HG02884 (cell line): Measurements from ENCODE around the gene OR4A47.
"Not testable (repeated sequence)": the region's sequence is repeated elsewhere in the genome, so short reads cannot be mapped to it uniquely, and the experiment has no call there.

ENCODE experiments used
- ATAC-seq: cut with Tn5 transposase; IDR thresholded peaks from one replicate; pipeline ENCODE4 v1.9.1; 2021; ENCODE audit warnings: mild to moderate bottlenecking, moderate library complexity; ENCODE audit not compliant: unreplicated experiment

OR4A47 gene, protein sequence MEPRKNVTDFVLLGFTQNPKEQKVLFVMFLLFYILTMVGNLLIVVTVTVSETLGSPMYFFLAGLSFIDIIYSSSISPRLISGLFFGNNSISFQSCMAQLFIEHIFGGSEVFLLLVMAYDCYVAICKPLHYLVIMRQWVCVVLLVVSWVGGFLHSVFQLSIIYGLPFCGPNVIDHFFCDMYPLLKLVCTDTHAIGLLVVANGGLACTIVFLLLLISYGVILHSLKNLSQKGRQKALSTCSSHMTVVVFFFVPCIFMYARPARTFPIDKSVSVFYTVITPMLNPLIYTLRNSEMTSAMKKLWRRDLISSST

DNA sequence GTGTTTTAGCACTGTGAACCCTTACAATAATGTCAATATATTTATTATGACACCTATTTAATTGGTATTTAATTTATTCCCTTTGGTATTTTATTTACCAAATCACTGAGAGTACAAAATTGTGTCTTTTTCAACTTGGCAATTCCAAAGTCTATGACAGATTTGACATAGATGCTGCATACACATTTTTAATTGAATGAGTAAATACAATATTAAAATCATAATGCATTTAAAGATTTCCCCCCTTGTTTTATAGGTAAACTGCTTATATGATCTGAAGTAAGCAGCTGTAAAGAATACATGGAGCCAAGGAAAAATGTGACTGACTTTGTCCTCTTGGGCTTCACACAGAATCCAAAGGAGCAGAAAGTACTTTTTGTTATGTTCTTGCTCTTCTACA, at the start of gene OR4A47:
Gene OR4A47, plus strand, starts transcription at position 301 of the 400 bp plus-strand sequence. Its CDS starts 0 bp downstream, at position 301.
- not testable (repeated sequence) for ATAC-seq

DNA sequence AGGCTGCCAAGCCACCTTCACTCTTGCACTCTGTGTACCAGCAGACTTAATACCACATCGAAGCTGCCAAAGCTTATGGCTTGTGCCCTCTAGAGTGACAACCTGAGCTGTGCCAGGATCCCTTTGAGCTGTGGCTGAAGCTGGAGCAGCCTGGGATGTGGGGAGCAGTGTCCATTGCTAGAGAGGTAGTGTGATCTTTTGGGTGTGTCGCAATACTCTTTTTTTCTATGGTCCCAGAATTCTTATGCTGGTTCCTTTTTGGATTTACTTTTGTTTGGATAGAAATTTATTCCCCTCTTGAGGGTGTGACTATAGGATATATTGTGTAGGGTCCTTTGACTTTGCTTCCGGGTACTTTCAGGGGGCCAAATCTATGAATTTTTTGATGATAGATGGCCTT, 32.7 kb upstream of the OR4A47 start:
- ATAC-seq: not testable (repeated sequence)

DNA sequence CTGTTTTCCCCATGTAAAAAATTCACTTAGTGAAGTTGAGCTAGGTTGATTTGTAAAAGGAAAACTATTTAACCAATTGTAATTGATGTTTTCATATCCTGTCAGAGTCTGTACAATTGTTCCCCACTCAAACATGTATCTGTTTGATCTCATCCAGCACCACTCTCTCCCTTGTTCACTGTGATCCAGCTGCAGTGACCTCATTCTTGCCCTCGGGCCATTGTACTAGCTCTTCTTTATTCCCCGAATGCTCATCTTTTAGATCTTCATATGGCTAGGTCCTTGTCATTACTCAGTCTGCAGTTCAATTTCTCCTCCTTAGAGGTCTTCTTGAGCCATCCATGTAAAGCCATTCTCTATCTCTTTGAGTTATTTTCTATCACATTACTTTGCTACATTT, 14.6 kb upstream of the OR4A47 start:
- not testable (repeated sequence) for ATAC-seq

DNA sequence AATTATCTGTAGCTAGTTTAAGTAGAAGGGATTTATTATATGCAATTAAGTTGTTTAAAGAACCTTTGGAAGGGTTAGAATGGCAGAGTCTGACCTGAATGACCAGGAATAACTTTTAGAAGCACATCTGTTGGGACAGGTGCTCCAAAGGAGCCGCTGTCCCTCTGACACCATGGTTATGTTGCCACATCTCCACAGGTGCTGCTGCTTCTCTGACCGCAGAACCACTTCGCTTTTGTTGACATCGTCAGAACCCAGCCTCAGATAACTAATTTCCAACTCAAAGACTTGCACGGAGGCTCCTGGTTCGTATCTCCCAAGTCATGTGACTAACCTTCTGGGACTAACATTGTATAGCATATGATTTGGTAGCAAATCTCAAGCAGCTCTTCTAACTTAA, 13.9 kb upstream of the OR4A47 start:
- ATAC-seq: not testable (repeated sequence)

DNA sequence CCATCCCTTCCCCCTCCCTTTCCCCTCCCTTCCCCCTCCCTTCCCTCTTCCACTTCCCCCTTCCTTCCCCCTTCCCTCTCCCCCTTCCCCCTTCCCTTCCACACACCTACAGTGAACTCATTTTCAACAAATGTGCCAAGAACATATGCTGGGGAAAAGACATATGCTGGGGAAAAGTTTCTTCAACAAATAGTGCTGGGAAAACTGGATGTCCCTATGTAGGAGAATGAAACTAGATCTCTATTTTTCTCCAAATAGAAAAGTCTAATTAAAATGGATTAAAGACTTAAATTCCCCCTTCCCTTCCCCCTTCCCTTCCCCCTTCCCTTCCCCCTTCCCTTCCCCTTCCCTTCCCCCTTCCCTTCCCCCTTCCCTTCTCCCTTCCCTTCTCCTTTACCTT, 17.6 kb downstream of the OR4A47 start:
- not testable (repeated sequence) for ATAC-seq

DNA sequence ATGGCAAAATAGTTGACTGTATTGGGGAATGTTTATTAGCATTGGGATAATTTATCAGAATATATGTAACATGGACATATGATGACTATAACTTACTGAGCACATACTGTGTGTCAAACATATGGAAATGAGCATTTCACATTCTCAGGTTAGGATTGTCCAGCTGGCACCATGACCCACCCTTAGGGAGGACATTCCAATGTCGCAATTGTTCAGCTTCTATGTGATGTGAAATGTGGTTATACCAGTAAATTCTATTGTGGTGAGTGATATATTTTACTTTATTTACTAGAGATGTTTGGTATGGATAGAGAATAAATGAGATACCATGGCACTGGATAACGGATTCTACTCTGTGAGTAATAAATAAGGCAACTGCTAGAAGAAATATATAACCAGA, 50.4 kb downstream of the OR4A47 start:
- no peak for ATAC-seq
